Peyer's patch (tissue), 4 donors: Measurements from ENCODE around the gene IFT122. TPM values are rescaled to one million over a fixed set of nuclear protein-coding genes. Genes with fewer than 3 reads are reported as not detected.

ENCODE experiments used
- DNase-seq, 3 donors: peaks; one replicate each; pipeline ENCODE4 v3.0.0-alpha.2; 2017 to 2019
- H3K27ac ChIP-seq, 4 donors: fragments of 200-600 bp; sonication (generic); one replicate each; pipeline ENCODE4 v1.5.1; 2016 to 2019
- H3K27me3 ChIP-seq, 2 donors: fragments of 200-600 bp; sonication (generic); one replicate each; pipeline ENCODE4 v1.5.1; 2019
- H3K36me3 ChIP-seq, 3 donors: fragments of 200-600 bp; sonication (generic); one replicate each; pipeline ENCODE4 v1.5.1; 2016 to 2019
- H3K4me1 ChIP-seq, 4 donors: fragments of 200-600 bp; sonication (generic); one replicate each; pipeline ENCODE4 v1.5.1; 2016 to 2019
- H3K4me3 ChIP-seq, 4 donors: fragments of 200-600 bp; sonication (generic); 1 replicate in 3 of 4; 2 replicates in 1 of 4; pipeline ENCODE4 v1.5.1; 2016 to 2019; ENCODE audit warnings: mild to moderate bottlenecking in 1 of 4
- H3K9me3 ChIP-seq, 4 donors: fragments of 200-600 bp; sonication (generic); one replicate each; pipeline ENCODE4 v1.5.1; 2016 to 2019; ENCODE audit warnings: mild to moderate bottlenecking in 1 of 4
- POLR2A ChIP-seq, 2 donors: fragments of 450-650 bp; IDR thresholded peaks; one replicate each; pipeline ENCODE4 v1.5.1; 2017; ENCODE audit warnings: antibody characterized with exemption in 2 of 2, mild to moderate bottlenecking in 2 of 2, moderate library complexity in 2 of 2
- total RNA-seq, 4 donors: library from RNA; depleted of rRNA; stranded (reverse); fragments of >200 nt; gene quantifications; one replicate each; pipeline ENCODE4 v1.1.0, GENCODE V29; 2016
- TF ChIP-seq, protein P1 (sequence below), 6 experiments: fragments of 450-650 bp in 4 of 6; fragments of 200-600 bp in 2 of 6; sonication (generic) in 1 of 6; IDR thresholded peaks; one replicate each; pipeline ENCODE4 v1.5.1; 2017 to 2019; ENCODE audit warnings: antibody characterized with exemption in 6 of 6, mild to moderate bottlenecking in 3 of 6, moderate library complexity in 1 of 6

The IFT122 gene
- total RNA-seq, 4 donors from 2014 or later: 10.9 to 85.0 (median 26.4) TPM

DNA sequence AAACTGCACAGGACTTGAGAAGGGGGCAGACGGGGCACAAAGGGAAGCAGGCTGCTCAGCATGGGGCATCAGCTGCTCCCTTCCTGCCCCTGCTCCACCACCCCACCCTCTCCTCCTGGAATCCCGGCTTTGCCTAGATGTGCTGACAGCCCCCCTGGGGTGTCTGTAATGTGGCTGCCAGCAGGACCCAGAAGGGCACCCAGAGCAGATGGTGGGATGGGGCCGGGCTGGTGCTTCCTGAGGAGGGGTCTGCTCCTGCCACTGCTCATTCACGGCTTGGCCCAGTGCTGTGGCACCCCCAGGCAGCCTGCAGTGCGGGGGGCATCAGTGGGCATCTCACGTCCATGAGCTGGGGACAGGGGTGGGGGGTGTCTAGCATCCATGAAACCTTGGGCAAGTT is 113.1 kb downstream of the IFT122 start:
- no peak for DNase-seq

DNA sequence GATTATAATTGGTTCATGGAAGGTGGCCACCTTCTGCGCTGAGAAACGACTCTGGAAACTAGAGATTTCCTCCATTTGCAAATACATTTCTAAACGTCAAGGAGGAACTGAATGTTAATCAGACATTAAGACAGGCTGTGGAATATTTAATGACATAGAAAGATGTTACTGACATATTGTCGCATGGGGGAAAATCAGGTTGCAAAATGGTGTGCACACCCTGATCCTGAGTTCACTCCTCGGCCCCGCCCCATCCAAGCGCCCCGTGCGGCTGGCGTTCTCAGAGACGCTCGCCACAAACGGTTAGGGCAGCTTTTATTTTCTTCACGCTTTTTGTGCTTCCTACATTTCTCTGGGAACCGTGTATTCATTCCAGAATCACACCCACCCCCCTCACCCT is 113.7 kb downstream of the IFT122 start:
- peak in 1 of 3 donors; percentile 40 for DNase-seq
- H3K9me3 ChIP-seq: no peaks in the 10 kb centered on the region
- no peaks in the 10 kb centered on the region for H3K27me3 ChIP-seq
- peaks cover 0 to 9% (median 0%) of the 10 kb centered on the region in 4 donors for H3K4me1 ChIP-seq
- no peak overlapping the region for H3K27ac ChIP-seq
- H3K36me3 ChIP-seq: no peaks in the 10 kb centered on the region
- H3K4me3 ChIP-seq: no peak overlapping the region
- TF ChIP-seq, protein P1, sequence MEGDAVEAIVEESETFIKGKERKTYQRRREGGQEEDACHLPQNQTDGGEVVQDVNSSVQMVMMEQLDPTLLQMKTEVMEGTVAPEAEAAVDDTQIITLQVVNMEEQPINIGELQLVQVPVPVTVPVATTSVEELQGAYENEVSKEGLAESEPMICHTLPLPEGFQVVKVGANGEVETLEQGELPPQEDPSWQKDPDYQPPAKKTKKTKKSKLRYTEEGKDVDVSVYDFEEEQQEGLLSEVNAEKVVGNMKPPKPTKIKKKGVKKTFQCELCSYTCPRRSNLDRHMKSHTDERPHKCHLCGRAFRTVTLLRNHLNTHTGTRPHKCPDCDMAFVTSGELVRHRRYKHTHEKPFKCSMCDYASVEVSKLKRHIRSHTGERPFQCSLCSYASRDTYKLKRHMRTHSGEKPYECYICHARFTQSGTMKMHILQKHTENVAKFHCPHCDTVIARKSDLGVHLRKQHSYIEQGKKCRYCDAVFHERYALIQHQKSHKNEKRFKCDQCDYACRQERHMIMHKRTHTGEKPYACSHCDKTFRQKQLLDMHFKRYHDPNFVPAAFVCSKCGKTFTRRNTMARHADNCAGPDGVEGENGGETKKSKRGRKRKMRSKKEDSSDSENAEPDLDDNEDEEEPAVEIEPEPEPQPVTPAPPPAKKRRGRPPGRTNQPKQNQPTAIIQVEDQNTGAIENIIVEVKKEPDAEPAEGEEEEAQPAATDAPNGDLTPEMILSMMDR (IDR thresholded peaks at IDR 0.05): no peak
- TF ChIP-seq POLR2A (IDR thresholded peaks at IDR 0.05): no peak

More for the DNA sequence above, 113.1 kb downstream of the IFT122 start:
- H3K27me3 ChIP-seq: no peaks in the 10 kb centered on the region
- TF ChIP-seq POLR2A (IDR thresholded peaks at IDR 0.05): no peak
- TF ChIP-seq, protein P1 (IDR thresholded peaks at IDR 0.05): no peak
- no peaks in the 10 kb centered on the region for H3K36me3 ChIP-seq
- H3K4me1 ChIP-seq: peaks cover 0 to 3% (median 0%) of the 10 kb centered on the region in 4 donors
- no peaks in the 10 kb centered on the region for H3K9me3 ChIP-seq
- H3K27ac ChIP-seq: no peak overlapping the region
- no peak overlapping the region for H3K4me3 ChIP-seq

DNA sequence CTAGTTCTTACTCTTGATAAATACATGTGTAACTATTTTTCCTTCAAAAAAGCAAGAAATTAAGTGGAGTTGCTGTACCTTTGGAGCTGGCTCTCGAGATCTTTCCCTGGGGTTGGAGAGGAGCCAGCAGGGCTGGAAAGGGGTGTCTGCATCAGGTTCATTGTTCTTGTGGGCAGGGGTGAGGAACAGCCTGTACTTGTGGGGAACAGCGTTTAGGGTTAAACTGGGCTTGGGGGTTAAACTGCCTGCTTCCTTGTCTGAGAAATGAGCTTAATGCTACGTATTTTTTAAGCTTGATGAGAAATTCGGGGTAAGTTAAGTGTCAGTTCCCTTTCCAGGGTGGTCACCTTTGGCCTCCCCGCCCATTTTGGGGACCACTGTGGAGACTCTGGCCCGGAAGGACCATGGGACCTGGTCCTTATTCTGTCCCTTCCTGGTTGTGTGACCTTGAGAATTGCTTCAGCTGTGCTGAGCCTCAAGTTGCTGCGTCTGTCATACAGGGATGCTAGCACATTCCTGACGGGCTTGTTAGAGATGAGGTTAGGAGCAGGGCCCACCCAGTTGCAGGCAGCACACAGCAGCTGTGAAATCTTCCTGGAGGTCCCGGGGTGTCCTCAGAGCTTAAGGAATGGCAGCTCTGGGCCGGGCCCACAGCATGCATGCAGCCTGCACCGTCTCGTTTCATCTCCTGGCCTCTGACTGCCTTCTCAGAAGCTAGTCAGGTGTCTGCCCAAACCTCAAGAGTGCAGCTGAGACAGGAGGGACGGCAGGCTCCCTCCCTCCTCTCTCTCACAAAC is 114.5 kb downstream of the IFT122 start:
- Histone ChIP-seq H3K4me3 (no peak overlapping the region), H3K27ac (peak overlapping the region in 1 of 4 donors; percentile 3), H3K36me3 (no peaks in the 10 kb centered on the region), H3K27me3 (no peaks in the 10 kb centered on the region), H3K4me1 (peaks cover 0 to 17% (median 0%) of the 10 kb centered on the region in 4 donors), H3K9me3 (no peaks in the 10 kb centered on the region)
- no peak for DNase-seq
- TF ChIP-seq, protein P1 (IDR thresholded peaks at IDR 0.05): no peak
- TF ChIP-seq POLR2A (IDR thresholded peaks at IDR 0.05): no peak

DNA sequence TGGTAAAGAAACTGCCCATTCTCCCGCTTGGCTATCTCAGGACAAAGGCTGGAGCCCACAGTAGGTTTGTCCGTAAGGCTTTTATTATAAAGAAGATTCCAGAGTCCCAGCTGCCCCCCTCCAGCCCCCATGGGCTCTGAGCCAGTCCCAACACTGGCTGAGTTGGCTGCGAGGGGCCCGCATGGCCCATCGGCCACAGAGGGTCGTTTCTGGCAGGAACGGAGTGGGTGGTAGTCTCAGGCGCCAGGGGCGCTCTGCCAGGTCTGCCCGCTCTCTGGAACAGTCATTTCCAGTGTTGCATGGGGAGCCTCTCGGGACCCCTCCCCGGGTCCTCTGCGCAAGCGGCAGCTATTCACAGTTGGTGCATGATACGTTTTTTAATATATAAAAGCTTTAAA is 115.1 kb downstream of the IFT122 start:
- TF ChIP-seq, protein P1 (IDR thresholded peaks at IDR 0.05): no peak
- TF ChIP-seq POLR2A (IDR thresholded peaks at IDR 0.05): no peak
- peak overlapping the region in 1 of 4 donors; percentile 3 for H3K27ac ChIP-seq
- no peaks in the 10 kb centered on the region for H3K27me3 ChIP-seq
- DNase-seq: no peak
- H3K36me3 ChIP-seq: no peaks in the 10 kb centered on the region
- no peak overlapping the region for H3K4me3 ChIP-seq
- no peaks in the 10 kb centered on the region for H3K9me3 ChIP-seq
- peaks cover 0 to 23% (median 0%) of the 10 kb centered on the region in 4 donors for H3K4me1 ChIP-seq

DNA sequence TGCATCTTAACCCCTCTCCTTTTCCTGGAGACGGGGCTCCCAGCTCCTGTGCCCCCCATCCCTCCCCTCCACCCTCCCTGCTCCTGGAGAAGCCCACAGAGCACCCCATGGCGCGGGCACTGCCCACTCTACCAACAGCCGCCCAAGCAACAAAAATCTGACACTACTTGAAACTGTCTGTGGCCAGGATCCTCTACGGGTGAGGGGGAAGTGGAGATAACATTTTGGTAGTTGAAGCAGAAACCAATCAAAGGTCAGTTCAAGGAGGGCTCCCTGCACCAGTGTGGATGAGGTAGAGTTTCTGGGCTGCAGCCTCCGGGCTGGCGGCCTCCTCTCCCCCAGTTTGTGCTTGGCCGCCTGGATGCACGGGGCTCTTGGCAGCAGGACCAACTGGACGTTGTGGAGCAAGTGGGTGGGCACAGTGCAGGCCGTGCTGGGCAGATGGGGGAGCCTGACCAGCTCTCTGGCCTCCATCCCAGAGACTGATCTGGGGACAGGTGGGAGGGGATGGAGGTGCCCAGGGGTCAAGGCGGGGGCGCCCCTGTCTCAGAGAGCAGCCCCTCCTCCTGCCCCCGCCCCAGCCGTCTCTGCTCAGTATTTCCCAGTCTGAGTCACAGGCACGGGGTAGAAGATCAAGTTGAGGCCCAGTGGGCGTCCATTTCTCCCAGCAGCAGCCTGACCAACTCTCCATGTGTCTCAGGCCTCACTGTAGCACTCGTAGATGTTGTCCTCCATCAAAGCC is 115.8 kb downstream of the IFT122 start:
- H3K36me3 ChIP-seq: no peaks in the 10 kb centered on the region
- H3K27me3 ChIP-seq: no peaks in the 10 kb centered on the region
- H3K4me3 ChIP-seq: no peak overlapping the region
- no peaks in the 10 kb centered on the region for H3K9me3 ChIP-seq
- H3K27ac ChIP-seq: no peak overlapping the region
- DNase-seq: no peak
- TF ChIP-seq, protein P1 (IDR thresholded peaks at IDR 0.05): no peak
- no peak for TF ChIP-seq POLR2A (IDR thresholded peaks at IDR 0.05)
- H3K4me1 ChIP-seq: peaks cover 0 to 28% (median 0%) of the 10 kb centered on the region in 4 donors
